ENCODE data around the gene NCOA1. TPM values are rescaled to one million over a fixed set of nuclear protein-coding genes. Genes with fewer than 3 reads are reported as not detected.

The NCOA1 gene
- total and polyA plus RNA-seq, 2 of the 4 experiments (the other 2 are of a cell fraction): 6.7 to 11.3 TPM

DNA sequence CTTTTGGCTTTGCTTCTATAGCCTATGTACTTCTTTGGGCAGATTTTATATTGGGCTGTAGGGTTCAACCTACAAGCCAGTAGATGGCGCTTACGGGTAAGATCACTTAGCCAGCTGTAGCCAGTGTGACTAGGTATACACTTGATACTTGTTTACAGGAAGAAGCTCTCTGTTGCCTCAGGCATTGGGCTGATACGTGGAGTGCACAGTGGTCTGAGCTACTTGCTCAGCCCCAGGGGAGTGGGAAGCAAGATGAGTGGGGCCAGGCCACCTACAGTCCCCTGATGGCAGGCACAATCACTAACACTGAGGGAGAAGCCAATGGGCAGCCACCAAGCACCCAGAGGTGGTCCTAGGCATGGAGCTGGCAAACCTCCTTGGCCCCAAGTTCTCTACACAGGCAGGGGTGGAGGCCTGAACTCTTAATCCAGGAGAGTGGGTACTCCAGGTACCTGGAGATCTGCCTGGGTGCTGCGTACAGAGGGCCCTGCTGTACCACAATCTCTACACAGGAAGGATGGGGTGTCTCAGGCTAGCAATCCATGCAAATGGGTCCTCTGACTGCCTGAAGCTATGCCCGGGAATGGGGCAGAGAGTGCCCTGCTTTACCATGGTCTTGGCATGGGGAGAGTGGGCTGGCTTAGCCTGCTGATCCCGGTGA is 122.2 kb downstream of the NCOA1 start:
- no peak overlapping the region for H3K23ac ChIP-seq (ENCODE audit: low read depth, low read length)
- H4K8ac ChIP-seq (ENCODE audit: low read depth in 2 of 2, low read length in 2 of 2): no peak overlapping the region
- no peak overlapping the region for H4K91ac ChIP-seq (ENCODE audit: insufficient read depth, low read depth, low read length)
- H4K20me1 ChIP-seq (ENCODE audit: insufficient read depth, low read length): no peaks in the 10 kb centered on the region
- peaks cover 5% of the 10 kb centered on the region; the same call in 1 of the 2 replicates for H3K9me1 ChIP-seq (ENCODE audit: insufficient read depth, low read length)
- no peak for TF ChIP-seq POLR2A (IDR thresholded peaks at IDR 0.05; ENCODE audit: low read depth, low read length)
- TF ChIP-seq, protein P1, sequence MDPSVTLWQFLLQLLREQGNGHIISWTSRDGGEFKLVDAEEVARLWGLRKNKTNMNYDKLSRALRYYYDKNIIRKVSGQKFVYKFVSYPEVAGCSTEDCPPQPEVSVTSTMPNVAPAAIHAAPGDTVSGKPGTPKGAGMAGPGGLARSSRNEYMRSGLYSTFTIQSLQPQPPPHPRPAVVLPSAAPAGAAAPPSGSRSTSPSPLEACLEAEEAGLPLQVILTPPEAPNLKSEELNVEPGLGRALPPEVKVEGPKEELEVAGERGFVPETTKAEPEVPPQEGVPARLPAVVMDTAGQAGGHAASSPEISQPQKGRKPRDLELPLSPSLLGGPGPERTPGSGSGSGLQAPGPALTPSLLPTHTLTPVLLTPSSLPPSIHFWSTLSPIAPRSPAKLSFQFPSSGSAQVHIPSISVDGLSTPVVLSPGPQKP (IDR thresholded peaks at IDR 0.05; ENCODE audit: borderline replicate concordance, low read depth, low read length): no peak
- peak; percentile 61 for TF ChIP-seq RAD21 (IDR thresholded peaks at IDR 0.05; ENCODE audit: low read length)
- TF ChIP-seq RFX5 (IDR thresholded peaks at IDR 0.05; ENCODE audit: low read depth, low read length): no peak
- TF ChIP-seq, protein P2, sequence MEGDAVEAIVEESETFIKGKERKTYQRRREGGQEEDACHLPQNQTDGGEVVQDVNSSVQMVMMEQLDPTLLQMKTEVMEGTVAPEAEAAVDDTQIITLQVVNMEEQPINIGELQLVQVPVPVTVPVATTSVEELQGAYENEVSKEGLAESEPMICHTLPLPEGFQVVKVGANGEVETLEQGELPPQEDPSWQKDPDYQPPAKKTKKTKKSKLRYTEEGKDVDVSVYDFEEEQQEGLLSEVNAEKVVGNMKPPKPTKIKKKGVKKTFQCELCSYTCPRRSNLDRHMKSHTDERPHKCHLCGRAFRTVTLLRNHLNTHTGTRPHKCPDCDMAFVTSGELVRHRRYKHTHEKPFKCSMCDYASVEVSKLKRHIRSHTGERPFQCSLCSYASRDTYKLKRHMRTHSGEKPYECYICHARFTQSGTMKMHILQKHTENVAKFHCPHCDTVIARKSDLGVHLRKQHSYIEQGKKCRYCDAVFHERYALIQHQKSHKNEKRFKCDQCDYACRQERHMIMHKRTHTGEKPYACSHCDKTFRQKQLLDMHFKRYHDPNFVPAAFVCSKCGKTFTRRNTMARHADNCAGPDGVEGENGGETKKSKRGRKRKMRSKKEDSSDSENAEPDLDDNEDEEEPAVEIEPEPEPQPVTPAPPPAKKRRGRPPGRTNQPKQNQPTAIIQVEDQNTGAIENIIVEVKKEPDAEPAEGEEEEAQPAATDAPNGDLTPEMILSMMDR (conservative IDR thresholded peaks at IDR 0.05; ENCODE audit: low read depth, low read length): peak; percentile 56
- TF ChIP-seq SMC3 (IDR thresholded peaks at IDR 0.05; ENCODE audit: low read depth, low read length): peak; percentile 65
- 52% methylated on average over 3 of the region's 6 CpGs; no CpG with 5 or more reads in 1 of the 2 experiments for WGBS, 2 experiments (ENCODE audit: extremely low coverage in 2 of 2, insufficient read length in 1 of 2)
- no peak overlapping the region for H2AFZ ChIP-seq (replicated peaks; ENCODE audit: low read length, poor library complexity)
- H2AK5ac ChIP-seq (ENCODE audit: low read depth, low read length): no peak overlapping the region
- BruUV-seq (replicated peaks): no TSS peak
- ChIA-PET POLR2A (ENCODE audit: unreplicated experiment) (no interaction called here), CTCF (interaction anchor here (0.6 to 1.4 kb wide), 3 partner anchors 8 to 97 kb away, joined by 3 to 5 read pairs (median 3); no protein-coding TSS in a partner anchor)
- H3K79me1 ChIP-seq (ENCODE audit: low read depth in 1 of 2, low read length in 2 of 2): peaks cover 5 to 8% of the 10 kb centered on the region in 2 experiments
- H3K4me3 ChIP-seq (ENCODE audit: insufficient read depth, low read depth, low read length): no peak overlapping the region
- no peak overlapping the region for H3K18ac ChIP-seq (ENCODE audit: low read depth, low read length)
- no peaks in the 10 kb centered on the region for H3K9me3 ChIP-seq (ENCODE audit: control insufficient read depth, insufficient read depth, low read length)
- no peak overlapping the region for H3K27ac ChIP-seq (ENCODE audit: insufficient read depth, low read length)
- H3K4me2 ChIP-seq (ENCODE audit: low read depth, low read length): no peak overlapping the region
- no peaks in the 10 kb centered on the region for H3K4me1 ChIP-seq (ENCODE audit: control insufficient read depth, insufficient read depth, low read length)
- H2BK15ac ChIP-seq (ENCODE audit: low read depth, low read length): no peak overlapping the region
- peak; percentile 93 for ATAC-seq (ENCODE audit: low read depth)
- H3K27me3 ChIP-seq (ENCODE audit: control insufficient read depth, insufficient read depth, low read length): no peaks in the 10 kb centered on the region
- no peak overlapping the region for H3K56ac ChIP-seq (ENCODE audit: extremely low read depth, insufficient read depth, low read length)
- no peak overlapping the region for H4K5ac ChIP-seq (ENCODE audit: low read depth, low read length)
- in situ Hi-C loops (cut with MboI; ENCODE audit: low sequenced_read_pairs) (loop anchor here (5.0 kb wide), 1 partner anchor 214 kb away; no protein-coding TSS in a partner anchor), intact Hi-C loops (cut with micrococcal nuclease) (loop anchor here (1.0 to 5.0 kb wide), 2 partner anchors 191 to 214 kb away; no protein-coding TSS in a partner anchor), dilution Hi-C loops (cut with HindIII; ENCODE audit: low sequenced_read_pairs, unreplicated experiment) (no loop called here)
- H3K14ac ChIP-seq (replicated peaks; ENCODE audit: low read depth, low read length): no peak overlapping the region
- H3K36me3 ChIP-seq (ENCODE audit: control insufficient read depth, insufficient read depth, low read length): no peaks in the 10 kb centered on the region
- H2BK5ac ChIP-seq (ENCODE audit: low read depth, low read length, poor library complexity, severe bottlenecking): no peak overlapping the region
- H2AK9ac ChIP-seq (replicated peaks; ENCODE audit: low read depth, low read length, poor library complexity): no peak overlapping the region
- DNase-seq: peak; percentile 76
- H3K4ac ChIP-seq (ENCODE audit: low read depth, low read length): no peak overlapping the region
- no peak overlapping the region for H2BK20ac ChIP-seq (ENCODE audit: low read depth, low read length)
- H2BK120ac ChIP-seq (ENCODE audit: low read depth, low read length): no peak overlapping the region
- no peak overlapping the region for H3K9ac ChIP-seq (ENCODE audit: low read depth, low read length)

Data from IMR-90 (cell line).